HPDE6-E6E7 (cell line): ENCODE data around the gene CFAP20.

ENCODE experiments used
- DNase-seq: peaks from one replicate; pipeline ENCODE4 v3.0.0; 2011; ENCODE audit warnings: missing footprints; ENCODE audit errors: extremely low spot score

Gene CFAP20

GRCh38 chr16:58129097-58129936, at the start of gene CFAP20:
Gene CFAP20 (minus strand): TSS chr16:58129381. CDS start chr16:58129115, 266 bp downstream.
- peak; percentile 96 for DNase-seq

GRCh38 chr16:58177353-58177710, 48.2 kb upstream of the CFAP20 start:
- DNase-seq: no peak

- DNase-seq: no peak
Observed at GRCh38 chr16:58176608-58177352, 47.6 kb upstream of the CFAP20 start.

- DNase-seq: no peak
Observed at GRCh38 chr16:58170223-58170622, 41.0 kb upstream of the CFAP20 start.

- no peak for DNase-seq
Observed at GRCh38 chr16:58160855-58161254, 31.7 kb upstream of the CFAP20 start.

- no peak for DNase-seq
Observed at GRCh38 chr16:58158725-58159124, 29.5 kb upstream of the CFAP20 start.

GRCh38 chr16:58157951-58158540, 28.9 kb upstream of the CFAP20 start:
- no peak for DNase-seq

- DNase-seq: no peak
Observed at GRCh38 chr16:58157239-58157638, 28.1 kb upstream of the CFAP20 start.

GRCh38 chr16:58155839-58156238, 26.7 kb upstream of the CFAP20 start:
- DNase-seq: no peak

- no peak for DNase-seq
Observed at GRCh38 chr16:58154345-58154744, 25.2 kb upstream of the CFAP20 start.

GRCh38 chr16:58152246-58152868, 23.2 kb upstream of the CFAP20 start:
- no peak for DNase-seq

GRCh38 chr16:58148526-58148925, 19.3 kb upstream of the CFAP20 start:
- no peak for DNase-seq

- no peak for DNase-seq
Observed at GRCh38 chr16:58148099-58148498, 18.9 kb upstream of the CFAP20 start.

GRCh38 chr16:58138852-58139251, 9.7 kb upstream of the CFAP20 start:
- no peak for DNase-seq

GRCh38 chr16:58137581-58137980, 8.4 kb upstream of the CFAP20 start:
- DNase-seq: no peak

GRCh38 chr16:58128711-58129096, 477 bp downstream of the CFAP20 start:
- no peak for DNase-seq

GRCh38 chr16:58128181-58128631, 975 bp downstream of the CFAP20 start:
- no peak for DNase-seq

- no peak for DNase-seq
Observed at GRCh38 chr16:58127634-58128033, 1.5 kb downstream of the CFAP20 start.

GRCh38 chr16:58127033-58127556, 2.1 kb downstream of the CFAP20 start:
- DNase-seq: no peak

GRCh38 chr16:58126451-58126961, 2.7 kb downstream of the CFAP20 start:
- no peak for DNase-seq

- DNase-seq: no peak
Observed at GRCh38 chr16:58125781-58126335, 3.3 kb downstream of the CFAP20 start.
